HG03558 (cell line): ENCODE results near the gene ZNF658.
"Not testable (repeated sequence)": the region's sequence is repeated elsewhere in the genome, so short reads cannot be mapped to it uniquely, and the experiment has no call there.

ENCODE experiments used
- ATAC-seq: cut with Tn5 transposase; IDR thresholded peaks from one replicate; pipeline ENCODE4 v1.9.1; 2021; ENCODE audit warnings: moderate number of reproducible peaks; ENCODE audit not compliant: unreplicated experiment; ENCODE audit errors: extremely low read depth

Gene ZNF658

DNA sequence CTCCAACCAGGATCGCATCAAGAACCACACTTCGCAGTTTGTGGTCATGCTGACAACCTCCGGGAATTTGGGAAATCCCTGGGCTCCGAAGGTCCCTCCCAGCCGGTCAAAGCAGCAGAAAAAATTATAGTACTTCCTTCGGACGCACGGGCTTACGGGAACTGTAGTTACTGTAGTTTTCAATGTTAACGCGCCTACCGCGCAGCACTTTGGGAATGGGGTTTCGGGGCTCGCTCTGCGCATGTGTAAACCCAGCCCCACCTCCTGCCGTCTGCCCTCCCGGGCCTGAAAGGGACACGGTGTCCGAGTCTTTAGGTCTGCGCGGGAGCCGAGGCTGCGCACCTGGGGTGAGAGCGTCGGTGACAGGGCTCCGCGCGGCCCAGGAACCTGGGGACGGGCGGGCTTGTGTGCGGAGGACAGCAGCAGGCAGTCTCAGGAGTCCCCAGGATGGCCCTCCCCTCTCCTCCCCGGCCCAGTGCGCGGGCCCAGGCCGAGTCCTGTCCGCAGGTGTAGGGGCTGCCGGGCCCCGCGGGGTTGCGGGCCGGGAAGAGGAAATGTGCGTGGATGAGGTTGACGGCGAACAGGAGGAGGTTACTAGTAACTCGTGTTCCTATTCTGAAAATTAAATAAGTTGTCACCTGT is at the start of gene ZNF658:
Gene ZNF658, plus strand, starts transcription at position 236 of the 642 bp plus-strand sequence. CDS start 2,837 bp downstream, outside the sequence.
- peak; percentile 92 for ATAC-seq

DNA sequence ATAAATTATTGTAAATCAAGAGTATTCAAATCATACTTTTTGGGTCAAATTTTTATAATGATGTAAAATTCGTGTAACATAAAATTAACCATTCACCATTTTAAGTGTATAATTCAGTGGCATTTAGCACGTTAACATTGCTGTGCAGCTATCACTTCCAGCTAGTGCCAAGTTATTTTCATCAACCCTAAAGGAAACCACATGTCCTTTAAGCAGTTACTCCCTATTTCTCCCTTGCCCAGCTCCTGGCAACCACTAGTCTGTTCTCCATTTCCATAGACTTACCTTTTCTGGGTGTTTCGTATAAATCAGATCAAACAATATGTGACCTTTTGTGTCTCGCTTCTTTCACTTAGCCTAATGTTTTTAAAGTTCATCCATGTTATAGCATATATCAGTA is 38.8 kb upstream of the ZNF658 start:
- not testable (repeated sequence) for ATAC-seq

DNA sequence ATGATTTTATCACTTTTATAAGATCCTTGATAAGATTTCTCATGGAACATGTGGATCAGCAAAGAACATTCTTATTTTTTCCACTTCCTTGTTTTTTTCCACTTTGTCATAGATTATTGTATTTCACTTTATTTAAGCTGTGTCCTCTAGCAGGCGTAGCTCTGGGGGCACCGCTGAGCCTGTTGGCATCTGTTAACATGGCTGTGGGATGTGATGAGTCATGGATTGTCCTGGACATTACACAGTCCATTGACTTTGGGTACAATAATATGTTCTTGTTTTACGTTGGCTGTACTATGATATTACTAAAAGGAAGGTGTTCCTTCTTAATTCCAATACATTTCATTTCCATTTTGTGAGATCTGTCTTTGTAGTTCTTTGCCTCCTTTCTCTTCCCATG is 31.9 kb upstream of the ZNF658 start:
- ATAC-seq = not testable (repeated sequence)

DNA sequence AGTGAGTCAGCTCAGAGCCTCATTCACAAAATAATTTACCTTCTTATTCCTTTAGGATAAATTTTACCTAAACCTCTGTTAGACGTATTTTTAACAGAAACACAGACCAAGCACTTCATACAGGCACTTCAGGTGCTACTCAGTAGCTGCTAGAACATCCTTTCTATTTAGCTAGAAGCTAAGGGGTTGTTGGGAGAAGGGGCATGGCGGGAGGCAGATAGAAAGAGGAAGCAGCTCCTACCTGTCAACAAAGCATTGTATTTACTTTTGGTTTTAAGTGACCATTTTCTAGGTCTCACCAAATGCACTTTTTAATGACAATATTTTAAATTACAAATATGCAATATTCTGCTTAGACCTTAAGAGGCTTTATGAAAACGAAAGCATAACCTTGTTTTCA is 19.9 kb upstream of the ZNF658 start:
- not testable (repeated sequence) for ATAC-seq

DNA sequence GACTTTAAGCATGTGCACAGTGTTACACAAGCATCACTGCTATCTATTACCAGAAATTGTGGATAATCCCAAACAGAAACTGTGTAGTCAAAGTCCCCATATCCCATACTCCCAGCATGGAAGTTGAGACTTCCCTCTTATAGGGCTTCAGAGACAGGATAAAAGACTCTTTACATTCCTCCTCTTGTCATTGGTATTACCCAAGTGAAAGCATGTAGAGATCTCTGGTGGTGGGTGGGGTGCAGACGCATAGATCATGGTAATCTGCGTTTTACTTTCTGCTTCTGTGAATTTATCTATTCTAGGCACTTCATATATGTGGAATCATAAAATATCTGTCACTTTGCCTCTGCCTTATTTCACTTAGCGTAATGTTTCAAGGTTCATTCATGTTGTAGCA is 18.7 kb upstream of the ZNF658 start:
- not testable (repeated sequence) for ATAC-seq

DNA sequence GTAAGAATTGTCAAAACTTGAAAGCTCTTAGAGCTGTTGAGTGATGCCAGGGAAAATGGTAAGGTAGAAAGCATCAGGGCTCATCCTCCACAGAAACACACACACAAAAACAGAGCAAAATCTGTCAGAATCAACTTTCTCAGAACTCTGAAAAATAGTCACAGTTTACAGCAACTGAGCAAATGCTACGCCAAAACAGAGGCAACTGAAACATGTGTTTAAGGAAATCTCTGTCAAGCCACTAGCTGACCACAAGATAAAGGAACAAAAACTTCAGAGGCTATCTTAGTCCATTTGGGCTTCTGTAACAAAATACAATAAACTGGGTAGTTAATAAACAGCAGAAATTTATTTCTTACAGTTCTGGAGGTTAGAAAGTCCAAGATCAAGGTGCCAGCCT is 10.2 kb upstream of the ZNF658 start:
- not testable (repeated sequence) for ATAC-seq

DNA sequence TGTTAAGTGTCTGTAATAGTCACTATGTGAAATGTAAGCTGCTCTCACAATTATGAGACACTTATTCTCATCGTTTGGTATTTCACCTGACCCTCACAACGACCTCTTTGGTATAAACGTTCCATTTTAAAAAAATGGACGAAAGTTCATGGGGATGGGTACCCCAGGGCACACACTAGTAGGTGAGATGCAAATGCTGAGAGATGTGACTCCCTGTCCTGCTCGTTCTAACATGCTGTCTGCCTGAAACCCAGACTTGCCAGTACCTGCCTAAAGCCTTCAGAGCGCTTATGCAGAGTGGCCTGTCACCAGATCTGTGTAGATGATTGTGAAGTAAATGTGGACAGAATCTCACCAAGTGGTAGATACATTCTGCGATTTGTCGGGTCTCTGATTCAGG is 616 bp downstream of the ZNF658 start:
- not testable (repeated sequence) for ATAC-seq

DNA sequence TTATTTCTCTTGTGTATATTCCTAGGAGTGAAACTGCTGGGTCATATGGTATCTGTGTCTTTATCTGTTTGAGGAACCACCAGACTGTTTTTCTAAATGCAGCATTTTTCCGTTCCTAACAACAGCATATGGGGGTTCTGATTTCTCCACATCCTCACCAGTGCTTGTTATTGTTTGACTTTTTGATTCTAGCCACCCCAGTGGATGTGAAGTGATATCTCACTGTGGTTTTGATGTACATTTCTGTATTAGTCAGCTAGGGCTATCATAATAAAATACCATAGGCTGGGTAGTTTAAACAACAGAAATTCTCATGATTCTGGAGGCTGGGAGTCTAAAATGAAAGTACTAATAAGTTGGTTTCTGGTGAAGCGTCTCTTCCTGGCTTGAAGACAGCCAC is 9.0 kb downstream of the ZNF658 start:
- not testable (repeated sequence) for ATAC-seq

DNA sequence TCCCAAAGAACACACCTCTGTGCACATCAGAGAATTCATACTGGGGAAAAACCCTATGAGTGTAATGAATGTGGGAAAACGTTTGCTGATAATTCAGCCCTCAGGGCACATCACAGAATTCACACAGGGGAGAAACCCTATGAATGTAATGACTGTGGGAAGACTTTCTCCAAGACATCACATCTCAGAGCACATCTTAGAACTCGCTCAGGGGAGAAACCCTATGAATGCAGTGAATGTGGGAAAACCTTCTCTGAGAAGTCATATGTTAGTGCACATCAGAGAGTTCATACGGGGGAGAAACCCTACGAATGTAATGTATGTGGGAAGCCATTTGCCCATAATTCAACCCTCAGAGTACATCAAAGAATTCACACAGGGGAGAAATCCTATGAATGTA is 19.5 kb downstream of the ZNF658 start:
- ATAC-seq = not testable (repeated sequence)

DNA sequence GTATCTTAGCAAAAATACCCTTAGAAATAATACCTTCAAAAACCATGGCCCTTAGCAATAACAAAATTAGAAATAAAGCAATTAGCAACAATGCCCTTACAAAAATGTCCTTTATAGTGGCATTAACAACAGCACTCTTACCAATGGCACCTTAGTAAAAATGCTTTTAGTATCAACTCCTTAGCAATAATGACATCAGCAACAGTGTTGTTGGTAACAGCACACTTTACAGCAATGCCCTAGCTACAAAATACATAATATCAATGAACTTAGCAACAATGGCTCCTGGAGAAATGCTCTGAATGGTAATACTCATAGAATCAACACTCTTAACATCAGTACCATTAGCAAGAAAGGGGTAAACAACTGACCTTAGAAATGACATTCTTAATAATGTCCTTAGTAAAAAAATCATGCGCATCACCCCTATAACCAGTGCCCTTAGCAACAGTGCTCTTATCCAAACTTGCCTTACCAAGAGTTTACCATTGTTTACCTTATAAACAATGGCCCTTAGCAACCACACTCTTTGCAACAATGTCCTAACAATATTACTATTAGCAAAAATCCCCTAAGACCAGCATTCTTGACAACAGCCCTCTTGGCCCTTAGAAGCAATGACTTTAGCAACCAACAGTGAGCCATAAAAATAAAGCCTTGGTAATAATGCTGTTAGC is 35.8 kb downstream of the ZNF658 start:
- ATAC-seq = not testable (repeated sequence)

DNA sequence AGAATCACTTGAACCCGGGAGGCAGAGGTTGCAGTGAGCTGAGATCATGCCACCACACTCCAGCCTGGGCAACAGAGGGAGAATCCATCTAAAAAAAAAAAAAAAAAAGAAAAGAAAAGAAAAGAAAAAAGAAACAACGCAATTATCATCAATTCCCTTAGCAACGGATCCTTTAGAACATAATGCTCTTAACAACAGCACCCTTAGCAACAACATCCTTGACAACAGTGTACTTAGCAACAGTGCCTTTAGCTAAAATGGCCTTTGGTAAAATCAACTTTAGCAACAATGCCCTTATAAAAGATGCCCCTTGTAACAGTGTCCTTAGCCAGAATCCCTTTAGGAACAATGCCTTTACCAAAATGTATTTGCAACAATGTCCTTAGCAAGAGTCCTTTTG is 37.1 kb downstream of the ZNF658 start:
- not testable (repeated sequence) for ATAC-seq

DNA sequence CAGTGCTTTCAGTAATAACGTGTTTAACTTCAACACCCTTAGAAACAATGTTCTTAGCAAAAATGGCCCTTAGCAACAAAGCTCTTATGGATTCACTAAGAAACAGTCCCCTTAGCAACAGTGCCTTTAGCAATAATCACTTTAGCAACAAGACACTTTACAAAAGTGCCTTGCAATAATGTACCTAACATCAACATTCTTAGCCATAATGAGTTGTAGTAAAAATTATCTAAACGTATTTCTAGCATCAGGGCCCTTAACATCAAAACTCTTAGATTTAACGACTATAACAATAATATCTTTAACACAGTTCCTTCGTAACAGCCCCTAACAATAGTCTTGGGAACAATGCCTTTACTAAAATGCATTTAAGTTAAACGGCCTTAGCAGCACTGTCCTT is 37.8 kb downstream of the ZNF658 start:
- ATAC-seq = not testable (repeated sequence)

DNA sequence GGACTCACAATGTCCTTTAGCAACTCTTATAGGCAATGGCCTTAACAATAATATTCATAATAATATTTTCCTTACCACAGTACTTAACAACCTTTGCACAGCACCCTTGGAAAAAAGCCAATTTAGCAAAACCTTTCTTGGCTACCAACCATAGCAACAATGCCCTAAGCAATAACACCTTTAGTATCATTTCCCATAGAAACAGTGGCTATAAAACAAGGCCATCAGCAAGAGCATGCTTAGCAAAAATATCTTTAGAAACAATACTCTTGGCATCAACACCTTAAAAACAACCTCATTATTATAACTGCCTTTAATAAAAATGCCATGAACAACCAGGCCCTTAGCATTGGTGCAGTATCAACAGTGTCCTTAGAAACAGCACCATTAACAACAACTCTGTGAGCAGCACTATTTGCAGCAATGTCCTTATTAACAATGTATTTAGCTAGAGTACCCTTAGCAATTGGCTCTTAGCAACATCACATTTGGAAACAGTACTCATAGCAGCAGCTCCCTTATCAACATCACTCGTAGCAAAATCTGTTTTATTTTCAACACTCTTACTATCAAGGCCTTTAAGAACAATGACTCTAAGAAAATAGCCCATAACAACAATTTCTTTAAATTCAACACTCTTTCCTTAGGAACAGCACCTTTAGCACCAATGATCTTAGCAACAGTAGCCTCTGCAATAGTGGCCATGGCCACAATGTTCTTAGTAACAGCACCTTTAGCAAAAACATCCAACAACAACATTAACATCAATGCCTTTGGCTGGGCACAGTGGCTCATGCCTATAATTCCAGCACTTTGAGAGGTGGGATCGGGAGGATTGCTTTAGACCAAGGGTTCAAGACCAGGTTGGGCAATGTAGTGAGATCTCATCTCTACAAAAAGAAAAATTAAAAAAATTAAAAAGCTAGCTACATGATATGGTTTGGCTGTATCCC is 39.6 kb downstream of the ZNF658 start:
- not testable (repeated sequence) for ATAC-seq

DNA sequence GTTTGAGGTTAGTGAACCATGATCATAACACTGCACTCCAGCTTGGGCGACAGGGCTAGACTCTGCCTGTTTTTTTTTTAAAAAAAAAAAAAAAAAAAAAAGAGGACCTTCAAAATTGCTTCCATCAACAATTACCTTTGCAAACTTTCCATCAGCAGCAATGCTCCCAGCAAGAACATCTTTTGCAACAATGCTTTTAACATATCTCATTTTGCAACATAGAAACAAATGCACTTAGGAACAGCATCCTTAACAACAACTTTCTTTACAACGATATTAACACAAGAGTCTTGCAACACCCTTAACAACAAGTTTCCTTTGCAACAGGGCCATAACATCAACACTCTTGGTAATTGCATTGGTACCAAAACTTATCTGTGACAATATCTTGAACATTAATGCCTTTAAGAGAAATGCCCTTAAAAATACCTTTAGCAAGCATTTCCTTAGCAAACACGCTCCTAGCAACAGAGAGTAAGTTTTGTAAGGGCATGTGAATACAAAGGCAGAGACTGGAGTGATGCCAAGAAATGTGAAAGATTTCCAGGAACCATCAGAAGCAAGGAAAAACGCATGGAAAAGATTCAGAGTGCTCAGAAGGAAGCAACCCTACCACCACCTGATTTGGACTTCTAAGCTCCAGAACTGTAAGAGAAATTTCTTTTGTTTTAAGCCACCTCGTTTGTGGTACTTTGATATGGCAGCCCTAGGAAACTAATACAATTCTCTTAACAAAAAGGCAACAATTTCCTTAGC is 42.1 kb downstream of the ZNF658 start:
- not testable (repeated sequence) for ATAC-seq

DNA sequence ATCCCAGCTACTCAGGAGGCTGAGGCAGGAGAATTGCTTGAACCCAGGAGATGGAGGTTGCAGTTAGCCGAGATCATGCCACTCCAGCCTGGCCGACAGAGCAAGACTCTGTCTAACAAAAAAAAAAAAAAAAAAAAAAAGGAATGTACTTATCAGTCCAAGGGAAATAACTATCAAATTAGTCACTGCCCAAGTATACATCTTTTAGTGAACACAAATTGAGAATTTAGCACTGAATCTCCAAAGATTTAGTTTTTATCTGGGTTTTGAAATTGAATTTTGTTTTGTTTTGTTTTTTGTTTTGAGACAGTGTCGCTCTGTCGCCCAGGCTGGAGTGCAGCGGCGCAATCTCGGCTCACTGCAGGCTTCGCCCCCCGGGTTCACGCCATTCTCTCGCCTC is 52.1 kb downstream of the ZNF658 start:
- not testable (repeated sequence) for ATAC-seq
